Coronary artery (tissue), 2 donors: Measurements from ENCODE around the gene PLEKHH2.
"Not testable (repeated sequence)": the region's sequence is repeated elsewhere in the genome, so short reads cannot be mapped to it uniquely, and the experiment has no call there.

ENCODE experiments used
- DNase-seq: peaks from one replicate; pipeline ENCODE4 v3.0.0-alpha.2; 2017; ENCODE audit warnings: low spot score
- H3K27ac ChIP-seq, 2 donors: fragments of 200-600 bp; sonication (generic); one replicate each; pipeline ENCODE4 v1.5.1; 2016 to 2019
- H3K4me3 ChIP-seq: fragments of 200-600 bp; sonication (generic); 2 replicates; pipeline ENCODE4 v1.5.1; 2016; ENCODE audit warnings: mild to moderate bottlenecking, moderate library complexity
- TF ChIP-seq, protein P1 (sequence below): fragments of 200-600 bp; sonication (generic); IDR thresholded peaks from one replicate; pipeline ENCODE4 v1.5.1; 2019; ENCODE audit warnings: antibody characterized with exemption

The PLEKHH2 gene

DNA sequence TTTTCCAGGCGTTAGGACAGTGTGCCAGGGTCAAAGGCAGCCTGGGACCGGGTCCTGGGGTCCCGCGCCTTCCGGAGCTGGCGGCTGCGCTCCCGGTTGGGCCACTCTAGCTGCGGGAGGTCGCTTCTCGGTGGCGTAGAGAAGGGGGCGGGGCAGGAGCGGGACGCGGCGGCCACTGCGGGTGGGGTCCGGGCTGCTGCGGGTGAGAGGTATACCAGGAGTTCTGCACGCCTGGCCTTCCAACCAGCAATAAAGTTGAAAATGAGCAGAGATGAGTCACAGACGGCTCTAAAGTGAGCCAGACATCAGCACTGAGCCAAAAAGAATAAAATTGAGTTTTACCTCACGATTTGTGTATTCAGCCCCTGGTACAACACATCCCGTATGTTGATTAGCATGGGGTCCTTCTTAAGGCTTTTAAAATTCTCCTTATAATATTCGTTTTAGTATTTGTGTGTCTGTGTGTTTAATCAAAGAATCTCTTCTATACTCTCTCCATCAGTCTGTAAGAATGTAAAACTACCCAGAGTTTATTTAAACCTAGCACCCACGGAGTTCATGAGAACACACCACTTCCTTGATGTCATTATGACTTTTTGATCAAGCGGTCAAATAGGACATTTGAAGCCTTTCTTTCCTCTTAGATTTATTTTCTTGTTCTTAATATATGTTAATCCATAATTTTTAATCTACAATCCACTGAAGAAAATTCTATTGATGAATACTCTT, 39.4 kb downstream of the PLEKHH2 start, which contains the start of gene C1GALT1C1L:
Gene C1GALT1C1L, minus strand, starts transcription at position 108 of the 729 bp plus-strand sequence. Its CDS starts 107 bp downstream, at position 1.
- peak; percentile 79 for DNase-seq
- TF ChIP-seq, protein P1, sequence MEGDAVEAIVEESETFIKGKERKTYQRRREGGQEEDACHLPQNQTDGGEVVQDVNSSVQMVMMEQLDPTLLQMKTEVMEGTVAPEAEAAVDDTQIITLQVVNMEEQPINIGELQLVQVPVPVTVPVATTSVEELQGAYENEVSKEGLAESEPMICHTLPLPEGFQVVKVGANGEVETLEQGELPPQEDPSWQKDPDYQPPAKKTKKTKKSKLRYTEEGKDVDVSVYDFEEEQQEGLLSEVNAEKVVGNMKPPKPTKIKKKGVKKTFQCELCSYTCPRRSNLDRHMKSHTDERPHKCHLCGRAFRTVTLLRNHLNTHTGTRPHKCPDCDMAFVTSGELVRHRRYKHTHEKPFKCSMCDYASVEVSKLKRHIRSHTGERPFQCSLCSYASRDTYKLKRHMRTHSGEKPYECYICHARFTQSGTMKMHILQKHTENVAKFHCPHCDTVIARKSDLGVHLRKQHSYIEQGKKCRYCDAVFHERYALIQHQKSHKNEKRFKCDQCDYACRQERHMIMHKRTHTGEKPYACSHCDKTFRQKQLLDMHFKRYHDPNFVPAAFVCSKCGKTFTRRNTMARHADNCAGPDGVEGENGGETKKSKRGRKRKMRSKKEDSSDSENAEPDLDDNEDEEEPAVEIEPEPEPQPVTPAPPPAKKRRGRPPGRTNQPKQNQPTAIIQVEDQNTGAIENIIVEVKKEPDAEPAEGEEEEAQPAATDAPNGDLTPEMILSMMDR, result no peak
- Histone ChIP-seq H3K4me3 (peak within 1 kb of the TSS; percentile 75), H3K27ac (peak within 1 kb of the TSS in 1 of 2 donors; percentile 64)

DNA sequence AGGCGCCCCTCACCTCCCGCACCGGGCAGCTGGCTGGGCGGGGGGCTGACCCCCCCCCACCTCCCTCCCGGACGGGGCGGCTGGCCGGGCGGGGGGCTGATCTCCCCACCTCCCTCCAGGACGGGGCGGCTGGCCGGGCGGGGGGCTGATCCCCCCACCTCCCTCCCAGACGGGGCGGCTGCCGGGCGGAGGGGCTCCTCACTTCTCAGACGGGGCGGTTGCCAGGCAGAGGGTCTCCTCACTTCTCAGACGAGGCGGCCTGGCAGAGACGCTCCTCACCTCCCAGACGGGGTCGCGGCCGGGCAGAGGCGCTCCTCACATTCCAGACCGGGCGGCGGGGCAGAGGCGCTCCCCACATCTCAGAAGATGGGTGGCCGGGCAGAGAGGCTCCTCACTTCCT, 40.7 kb downstream of the PLEKHH2 start:
- not testable (repeated sequence) for H3K4me3 ChIP-seq, H3K27ac ChIP-seq, DNase-seq

DNA sequence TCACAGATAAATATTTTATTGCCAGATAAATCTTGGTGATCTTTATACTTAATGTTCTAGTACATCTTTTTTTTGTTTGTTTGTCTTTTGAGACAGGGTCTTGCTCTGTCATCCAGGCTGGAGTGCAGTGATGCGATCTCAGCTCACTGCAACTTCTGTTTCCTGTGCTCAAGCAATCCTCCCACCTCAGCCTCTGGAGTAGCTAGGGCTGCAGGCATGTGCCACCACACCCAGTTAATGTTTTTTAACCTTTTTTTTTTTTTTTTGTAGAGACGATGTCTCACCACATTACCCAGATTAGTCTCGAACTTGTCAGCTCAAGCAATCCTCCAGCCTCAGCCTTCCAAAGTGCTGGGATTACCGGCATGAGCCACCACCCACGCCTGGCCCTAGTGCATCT, 48.3 kb downstream of the PLEKHH2 start:
- no peak for DNase-seq
- TF ChIP-seq, protein P1, result no peak
- no peak overlapping the region for H3K27ac ChIP-seq
- H3K4me3 ChIP-seq, result no peak overlapping the region

DNA sequence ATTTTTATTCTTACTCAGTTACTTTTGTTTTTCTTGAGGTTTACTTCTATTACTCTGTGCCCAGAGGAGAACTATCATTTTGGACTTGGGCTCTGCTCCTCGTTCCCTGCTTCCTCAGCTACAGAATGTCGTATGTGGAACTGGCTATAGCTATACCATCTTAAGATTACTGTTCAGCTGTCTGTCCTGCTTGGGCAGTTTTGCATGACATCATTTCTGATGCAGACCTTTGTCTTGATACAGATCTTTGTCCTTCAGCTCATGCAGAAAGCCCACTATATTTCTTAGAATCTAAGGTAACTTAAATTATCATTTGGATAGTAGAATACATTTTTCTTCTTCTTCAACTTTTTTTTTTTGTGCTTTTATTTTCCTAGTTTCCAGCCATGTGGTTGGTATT, 52.9 kb downstream of the PLEKHH2 start:
- DNase-seq, result no peak
- H3K4me3 ChIP-seq, result no peak overlapping the region
- H3K27ac ChIP-seq, result no peak overlapping the region
- TF ChIP-seq, protein P1, result no peak

DNA sequence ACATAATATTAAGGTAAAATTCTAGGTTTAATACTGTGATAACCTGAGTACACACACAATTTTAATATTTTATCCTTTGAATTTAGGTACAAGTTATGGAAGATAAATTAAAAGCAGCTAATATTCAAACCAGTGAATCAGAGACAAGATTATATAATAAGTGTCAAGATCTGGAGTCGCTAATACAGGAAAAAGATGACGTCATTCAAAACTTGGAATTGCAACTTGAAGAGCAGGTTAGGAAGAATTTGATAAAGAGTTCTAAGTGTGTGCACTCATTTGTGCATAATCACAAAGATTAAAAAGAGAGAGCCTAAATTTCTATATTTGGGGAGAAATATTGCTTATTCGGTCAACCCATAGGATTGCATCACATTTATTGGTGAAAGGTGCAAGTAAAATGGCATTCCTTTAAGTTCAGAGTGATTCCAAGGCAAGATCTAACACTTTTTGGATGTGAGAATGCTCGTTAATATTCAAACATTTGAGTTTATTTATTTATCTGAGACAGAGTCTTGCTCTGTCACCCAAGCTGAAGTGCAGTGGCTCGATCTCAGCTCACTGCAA, 55.5 kb downstream of the PLEKHH2 start:
- TF ChIP-seq, protein P1, result no peak
- Histone ChIP-seq H3K4me3 (no peak overlapping the region), H3K27ac (no peak overlapping the region)
- DNase-seq, result no peak

DNA sequence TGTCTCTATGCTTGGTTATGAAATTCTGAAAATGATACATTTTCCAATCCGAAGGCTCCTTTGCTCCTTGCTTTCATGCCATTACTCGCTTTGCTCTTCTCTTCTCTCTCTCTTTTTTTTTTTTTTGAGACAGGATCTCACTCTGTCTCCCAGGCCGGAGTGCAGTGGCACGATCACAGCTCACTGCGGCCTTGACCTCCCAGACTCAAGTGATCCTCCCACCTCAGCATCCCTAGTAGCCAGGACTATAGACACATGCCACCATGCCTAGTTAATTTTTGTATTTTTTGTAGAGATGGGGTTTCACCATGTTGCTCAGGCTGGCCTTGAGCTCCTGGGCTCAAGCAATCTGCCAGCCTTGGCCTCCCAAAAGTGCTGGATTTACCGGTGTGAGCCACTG, 61.1 kb downstream of the PLEKHH2 start:
- not testable (repeated sequence) for H3K4me3 ChIP-seq, DNase-seq, H3K27ac ChIP-seq

DNA sequence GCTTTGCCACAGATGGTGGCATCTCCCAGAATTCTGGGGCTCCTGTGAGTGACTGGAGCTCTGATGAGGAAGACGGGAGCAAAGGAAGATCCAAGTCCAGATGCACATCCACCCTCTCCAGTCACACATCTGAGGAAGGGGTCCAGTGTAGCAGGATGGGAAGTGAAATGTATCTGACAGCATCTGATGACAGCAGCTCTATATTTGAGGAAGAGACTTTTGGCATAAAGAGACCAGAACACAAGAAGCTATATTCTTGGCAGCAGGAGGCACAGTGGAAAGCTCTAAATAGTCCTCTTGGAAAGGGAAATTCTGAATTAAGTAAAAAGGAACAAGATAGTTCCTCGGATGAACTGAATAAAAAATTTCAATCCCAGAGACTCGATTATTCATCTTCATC, 62.7 kb downstream of the PLEKHH2 start:
- H3K4me3 ChIP-seq, result no peak overlapping the region
- TF ChIP-seq, protein P1, result no peak
- peak overlapping the region in 1 of 2 donors; percentile 64 for H3K27ac ChIP-seq
- DNase-seq, result no peak

DNA sequence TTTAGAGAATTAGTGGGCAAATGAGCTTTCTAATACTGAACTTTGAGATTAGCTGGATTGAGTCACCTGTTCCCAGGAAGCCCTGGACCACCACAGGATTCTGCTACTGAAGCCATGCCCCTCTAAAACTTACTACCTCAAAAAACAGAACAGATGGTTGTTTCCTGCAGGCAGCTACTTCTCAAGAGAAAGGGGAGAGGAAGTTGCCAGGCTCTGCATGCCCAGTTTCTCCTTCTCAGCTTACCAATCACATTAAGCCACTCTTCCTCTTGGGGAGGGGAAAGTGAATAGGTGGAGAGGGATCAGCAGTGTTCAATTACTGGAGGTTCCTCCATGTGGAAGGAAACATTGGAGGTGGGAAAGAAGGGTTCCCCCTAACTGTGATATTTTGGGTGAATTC, 64.1 kb downstream of the PLEKHH2 start:
- no peak overlapping the region for H3K27ac ChIP-seq
- no peak for DNase-seq
- TF ChIP-seq, protein P1, result no peak
- no peak overlapping the region for H3K4me3 ChIP-seq
